K562 (cell line): Measurements from ENCODE around the gene S100A10. TPM values are rescaled to one million over a fixed set of nuclear protein-coding genes. Genes with fewer than 3 reads are reported as not detected.

Source experiments
- BHLHE40 ChIP-seq: IDR thresholded peaks from 2 replicates; pipeline ENCODE4 v1.6.1; 2011; ENCODE audit warnings: low read length, improper control_type of control experiment
- HMBOX1 ChIP-seq: sonication (generic); IDR thresholded peaks from 2 replicates; pipeline ENCODE4 v1.6.1; 2016
- MBD2 ChIP-seq: sonication (generic); IDR thresholded peaks from 2 replicates; pipeline ENCODE4 v1.6.1; 2016; ENCODE audit warnings: low read depth, borderline replicate concordance
- NRF1 ChIP-seq, 2 experiments: fragments of 450-650 bp; IDR thresholded peaks in 1 of 2; conservative IDR thresholded peaks in 1 of 2; 2 replicates each; pipeline ENCODE4 v1.6.1; 2014; ENCODE audit warnings: mild to moderate bottlenecking in 2 of 2
- PHF21A ChIP-seq: fragments of 450-650 bp; IDR thresholded peaks from 2 replicates; pipeline ENCODE4 v1.6.1; 2017; ENCODE audit warnings: low read depth, borderline replicate concordance
- RBBP5 ChIP-seq: fragments of 200-600 bp; sonication (generic); IDR thresholded peaks from 2 replicates; pipeline ENCODE4 v1.6.1; 2012; ENCODE audit warnings: borderline replicate concordance, mild to moderate bottlenecking, low read length, control low read depth, inconsistent platforms; ENCODE audit not compliant: insufficient read depth, poor library complexity, severe bottlenecking
- RHOXF2B ChIP-seq: fragments of 250-450 bp; sonication (Bioruptor Pico); conservative IDR thresholded peaks from 2 replicates; pipeline ENCODE4 v1.5.1; 2021
- SUPT5H ChIP-seq: fragments of 450-650 bp; IDR thresholded peaks from 2 replicates; pipeline ENCODE4 v1.6.1; 2016
- TEAD4 ChIP-seq, 2 experiments: sonication (generic) in 1 of 2; formaldehyde crosslinking in 1 of 2; IDR thresholded peaks; 2 replicates each; pipeline versions ENCODE4 v1.6.1 to v1.8.0; 2012 to 2022; ENCODE audit warnings: borderline replicate concordance in 1 of 2, inconsistent platforms in 1 of 2, low read length in 1 of 2, mild to moderate bottlenecking in 1 of 2, missing genetic modification reagents in 1 of 2
- TFAP4 ChIP-seq: sonication (generic); formaldehyde crosslinking; IDR thresholded peaks from 2 replicates; pipeline ENCODE4 v1.8.0; 2022; ENCODE audit warnings: missing genetic modification reagents, mild to moderate bottlenecking, moderate library complexity, borderline replicate concordance
- ZBTB11 ChIP-seq, 3 experiments: fragments of 200-800 bp in 1 of 3; fragments of 250-450 bp in 1 of 3; fragments of 450-650 bp in 1 of 3; sonication (Bioruptor Pico) in 1 of 3; sonication (Bioruptor generic) in 1 of 3; formaldehyde crosslinking in 1 of 3; IDR thresholded peaks; 2 replicates each; pipeline versions ENCODE4 v1.6.1 to v1.8.0; 2016 to 2022; ENCODE audit warnings: mild to moderate bottlenecking in 2 of 3, missing genetic modification characterization in 2 of 3, missing compliant biosample characterization in 1 of 3, moderate library complexity in 1 of 3
- ZFP91 ChIP-seq: sonication (generic); formaldehyde crosslinking; IDR thresholded peaks from 2 replicates; pipeline ENCODE4 v1.8.0; 2022; ENCODE audit warnings: mild to moderate bottlenecking, missing genetic modification reagents
- ZKSCAN8 ChIP-seq: fragments of 200-800 bp; sonication (Bioruptor generic); IDR thresholded peaks from 2 replicates; pipeline ENCODE4 v1.6.1; 2016; ENCODE audit warnings: missing genetic modification characterization, missing compliant biosample characterization
- ZNF740 ChIP-seq, 3 experiments: fragments of 200-800 bp in 1 of 3; sonication (Bioruptor generic) in 1 of 3; sonication (generic) in 1 of 3; formaldehyde crosslinking in 1 of 3; IDR thresholded peaks; 2 replicates each; pipeline versions ENCODE4 v1.6.1 to v1.8.0; 2016 to 2022; ENCODE audit warnings: mild to moderate bottlenecking in 2 of 3, missing compliant biosample characterization in 2 of 3, missing genetic modification characterization in 2 of 3, missing genetic modification reagents in 1 of 3
- ZSCAN32 ChIP-seq: fragments of 450-650 bp; formaldehyde crosslinking; IDR thresholded peaks from 2 replicates; pipeline ENCODE4 v1.4.0; 2020; ENCODE audit warnings: mild to moderate bottlenecking, moderate library complexity
- polyA plus RNA-seq, 8 experiments: library from polyadenylated mRNA; depleted of rRNA in 4 of 8; stranded (reverse) in 5 of 8; unstranded in 3 of 8; fragments of >200 nt; fragmentation: Nextera tagmentation in 2 of 8; fragmentation: Illumina TruSeq in 1 of 8; extraction: Ambion mirVana in 2 of 8; extraction: Trizol in 1 of 8; gene quantifications; 2 replicates each; pipeline versions ENCODE4 v1.2.1 to v1.2.3, GENCODE V29; 2011 to 2014; ENCODE audit warnings: inconsistent platforms in 1 of 8, missing spikeins in 1 of 8
- total RNA-seq, 7 experiments: library from RNA; depleted of rRNA in 6 of 7; stranded (reverse); fragments of >200 nt in 6 of 7; fragmentation: Illumina TruSeq in 2 of 7; extraction: Trizol in 2 of 7; gene quantifications; 2 replicates each; pipeline versions ENCODE4 v1.2.1 to v1.2.3, GENCODE V29; 2011 to 2021; ENCODE audit warnings: low replicate concordance in 1 of 7

S100A10 gene
- total and polyA plus RNA-seq, 9 of the 15 experiments (the other 6 are each of a cell fraction or from before 2014, with no cell fraction given): 0.32 to 1.6 (median 0.50) TPM; not detected in 3

- TF ChIP-seq ZFP91 (CRISPR knock-in tag) (0 out of 2 replicates have a peak, but pooled peaks have one; percentile 45), PHF21A (0 out of 2 replicates have a peak, but pooled peaks have one; percentile 60), RBBP5 (peak; percentile 54), MBD2 (0 out of 2 replicates have a peak, but pooled peaks have one; percentile 15), ZKSCAN8 (CRISPR knock-in tag) (no peak), ZSCAN32 (CRISPR knock-in tag) (no peak), RHOXF2B (CRISPR knock-in tag) (0 out of 2 replicates have a peak, but pooled peaks have one; percentile 34), ZBTB11 (CRISPR knock-in tag; IDR thresholded peaks at IDR 0.05) (peak in 1 of 3 experiments; percentile 51; a peak in 3 of 6 replicates), TFAP4 (CRISPR knock-in tag) (peak; percentile 86), BHLHE40 (peak; percentile 32; the same call in 1 of the 2 replicates), HMBOX1 (0 out of 2 replicates have a peak, but pooled peaks have one; percentile 31), SUPT5H (peak; percentile 87), TEAD4 (IDR thresholded peaks at IDR 0.05; ENCODE audit: low read length) (peak; percentile 32; the same call in 1 of the 2 replicates), TEAD4 (CRISPR knock-in tag; IDR thresholded peaks at IDR 0.05; ENCODE audit: borderline replicate concordance) (no peak), NRF1 (conservative IDR thresholded peaks at IDR 0.05 in 1 of 2, IDR thresholded peaks at IDR 0.05 in 1 of 2) (peak; percentile 80 to 81), ZNF740 (CRISPR knock-in tag; IDR thresholded peaks at IDR 0.05) (peak; percentile 83), ZNF740 (tag; IDR thresholded peaks at IDR 0.05) (peak in 1 of 2 experiments; percentile 66; a peak in 1 of 4 replicates)
These were observed 42.9 kb upstream of the S100A10 start, which contains the start of gene S100A11 (continued) for GRCh38 chr1:152036267-152037216.
